ENCODE data around the gene CD82.

GRCh38 chr11:44597358-44598012 is 32.0 kb downstream of the CD82 start:
- TF ChIP-seq MAX (IDR thresholded peaks at IDR 0.05; ENCODE audit: low read depth) (no peak), CTCF (IDR thresholded peaks at IDR 0.05) (no peak), NFIC (IDR thresholded peaks at IDR 0.05; ENCODE audit: borderline replicate concordance) (no peak), USF2 (IDR thresholded peaks at IDR 0.05; ENCODE audit: borderline replicate concordance, low read depth, low read length) (no peak), RXRA (IDR thresholded peaks at IDR 0.05; ENCODE audit: borderline replicate concordance, low read depth) (no peak)
